Activated T-cell treated with anti-CD3 and anti-CD28 coated beads, Interleukin-2, amount 50 U/mL, for 48 hours (primary cell): ENCODE results near the gene TTLL13.
A peak's percentile ranks its signal among the peaks of the same experiment; 100 is the strongest.
"Not testable (repeated sequence)": the region's sequence is repeated elsewhere in the genome, so short reads cannot be mapped to it uniquely, and the experiment has no call there.

Experiments used
- DNase-seq, 2 experiments: peaks; one replicate each; pipeline ENCODE4 v3.0.0-alpha.2; 2020

The TTLL13 gene

DNA sequence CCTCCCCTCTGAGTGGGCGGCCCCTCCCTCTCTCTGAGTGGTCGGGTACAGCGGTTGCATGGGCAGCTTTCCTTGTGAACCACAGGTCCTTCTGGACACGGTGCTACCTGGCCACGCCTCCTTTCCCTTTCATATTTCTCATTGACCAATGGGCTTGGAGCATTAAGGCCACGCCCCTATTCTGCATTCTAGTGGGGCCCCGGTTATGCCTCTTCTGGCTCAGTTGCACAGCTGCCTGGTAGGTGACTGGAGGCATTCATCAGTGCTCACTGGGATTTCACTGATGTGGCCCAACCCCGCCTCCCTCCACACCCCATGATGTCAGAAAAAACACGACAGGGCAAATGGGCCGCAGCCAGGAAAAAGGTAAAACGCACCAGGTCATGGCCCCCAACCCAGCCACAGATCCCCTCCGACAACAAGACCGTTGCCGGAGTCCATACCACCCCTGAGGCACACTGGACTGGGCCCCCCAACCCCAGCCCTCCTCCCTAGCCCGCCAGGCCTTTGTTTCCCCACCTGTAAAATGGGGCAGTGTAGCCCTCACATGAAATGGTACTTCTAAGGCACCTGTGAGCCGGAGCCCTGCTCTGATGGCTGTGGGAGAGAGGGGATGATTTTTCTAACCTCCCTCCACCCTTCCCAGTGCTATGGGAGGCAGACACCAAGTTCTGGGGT is 42.5 kb downstream of the TTLL13 start:
- DNase-seq, result peak; percentile 43 to 46

DNA sequence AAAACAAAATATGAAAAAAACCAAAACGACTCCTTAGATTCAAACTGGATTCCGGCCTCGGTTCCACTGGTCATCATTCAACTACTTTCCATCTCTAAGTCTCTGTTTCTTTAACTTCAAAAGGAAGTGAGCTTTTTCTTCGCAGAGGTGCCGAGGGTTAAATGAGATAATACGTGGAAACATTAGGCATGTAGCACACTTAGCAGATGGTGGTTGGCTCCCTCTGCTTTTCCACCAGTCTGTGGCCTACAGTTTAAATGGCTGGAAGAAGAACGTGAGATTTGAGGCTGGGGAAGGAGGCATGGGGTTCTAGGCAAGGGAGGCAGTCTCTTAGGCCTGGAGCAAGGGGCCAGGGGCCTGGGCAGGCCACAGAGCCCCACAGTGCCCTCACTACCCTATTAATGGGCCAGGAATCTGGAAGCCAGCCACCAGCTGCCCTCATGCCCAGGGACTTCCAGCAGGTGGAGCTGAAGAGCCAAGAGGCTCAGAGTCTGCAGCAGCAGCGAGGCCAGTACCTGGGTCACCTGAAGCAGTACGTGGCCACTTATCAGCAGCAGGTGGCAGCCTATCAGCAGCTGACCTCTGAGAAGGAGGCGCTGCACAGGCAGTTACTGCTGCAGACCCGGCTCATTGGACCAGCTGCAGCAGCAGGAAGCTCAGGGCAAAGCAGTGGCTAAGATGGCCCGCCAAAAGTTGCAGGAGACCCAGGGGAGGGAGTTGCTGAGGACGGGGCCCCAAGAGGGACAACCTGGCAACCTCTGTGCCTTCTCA is 43.9 kb downstream of the TTLL13 start:
- DNase-seq, result peak; percentile 88

DNA sequence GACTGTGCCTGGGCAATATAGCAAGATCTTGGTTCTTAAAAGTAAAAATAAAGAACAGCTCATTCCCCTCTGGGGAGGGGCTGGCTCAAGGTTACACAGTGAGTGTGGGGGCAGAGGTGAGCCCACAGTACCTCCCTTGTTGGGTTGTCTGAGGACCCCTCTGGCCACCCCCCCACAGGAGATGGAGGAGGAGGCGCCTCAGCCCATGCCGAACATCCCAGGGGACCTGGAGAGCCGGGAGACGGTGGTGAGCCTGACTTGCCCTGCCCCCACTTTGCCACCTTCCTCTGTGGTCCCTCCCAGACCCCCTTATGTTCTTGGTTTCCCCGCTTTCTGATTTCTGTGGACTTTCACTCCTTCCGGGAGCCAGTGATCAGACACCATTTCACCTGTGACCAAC is 44.8 kb downstream of the TTLL13 start:
- DNase-seq, result no peak

DNA sequence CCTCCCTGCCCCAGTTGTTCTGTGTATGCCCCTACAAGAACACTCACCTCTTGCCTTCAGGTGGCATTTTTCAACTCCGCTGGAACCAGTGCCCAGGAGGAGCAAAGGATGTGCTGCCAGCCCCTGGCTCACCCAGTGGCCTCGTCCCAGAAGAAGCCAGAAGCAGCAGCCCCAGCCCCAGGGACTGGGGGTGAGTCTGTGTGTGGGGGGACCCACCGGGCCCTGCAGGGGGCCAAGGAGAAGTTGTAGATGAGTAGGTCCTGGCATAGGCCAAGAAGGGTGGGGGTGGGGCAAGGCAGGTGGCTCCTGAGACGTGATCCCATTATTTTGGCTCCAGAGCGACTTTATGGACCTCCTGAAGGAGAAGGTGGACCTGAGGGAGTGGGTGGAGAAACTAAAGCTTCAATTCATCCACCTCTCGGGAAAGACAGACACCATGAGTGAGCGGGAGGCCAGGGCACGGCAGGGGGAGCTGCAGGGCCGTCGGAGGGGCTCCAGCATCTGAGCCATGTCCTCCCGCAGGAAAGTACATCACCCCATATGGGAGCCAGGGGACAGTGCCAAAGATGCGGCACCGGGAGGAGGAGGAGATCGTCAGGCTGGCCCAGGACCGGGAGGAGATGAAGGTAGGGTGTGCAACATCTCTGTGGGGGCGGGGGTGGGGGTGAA is 45.4 kb downstream of the TTLL13 start:
- DNase-seq, result no peak

DNA sequence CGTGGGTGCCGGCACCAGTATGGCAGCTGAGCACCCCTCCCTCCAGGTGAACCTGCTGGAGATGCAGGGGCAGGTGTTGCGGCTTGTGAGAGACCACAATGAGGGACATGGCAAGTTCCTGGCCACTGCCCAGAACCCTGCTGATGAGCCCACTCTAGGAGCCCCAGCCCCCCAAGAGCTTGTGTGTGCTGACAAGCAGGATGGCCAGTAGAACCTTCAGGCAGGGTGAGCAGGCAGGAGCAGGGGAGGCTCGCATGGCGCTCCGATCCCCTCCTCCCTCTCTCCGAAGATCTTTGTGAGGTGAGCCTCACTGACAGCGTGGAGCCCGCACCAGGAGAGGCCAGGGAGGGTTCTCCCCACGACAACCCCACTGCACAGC is 45.9 kb downstream of the TTLL13 start:
- DNase-seq, result no peak

DNA sequence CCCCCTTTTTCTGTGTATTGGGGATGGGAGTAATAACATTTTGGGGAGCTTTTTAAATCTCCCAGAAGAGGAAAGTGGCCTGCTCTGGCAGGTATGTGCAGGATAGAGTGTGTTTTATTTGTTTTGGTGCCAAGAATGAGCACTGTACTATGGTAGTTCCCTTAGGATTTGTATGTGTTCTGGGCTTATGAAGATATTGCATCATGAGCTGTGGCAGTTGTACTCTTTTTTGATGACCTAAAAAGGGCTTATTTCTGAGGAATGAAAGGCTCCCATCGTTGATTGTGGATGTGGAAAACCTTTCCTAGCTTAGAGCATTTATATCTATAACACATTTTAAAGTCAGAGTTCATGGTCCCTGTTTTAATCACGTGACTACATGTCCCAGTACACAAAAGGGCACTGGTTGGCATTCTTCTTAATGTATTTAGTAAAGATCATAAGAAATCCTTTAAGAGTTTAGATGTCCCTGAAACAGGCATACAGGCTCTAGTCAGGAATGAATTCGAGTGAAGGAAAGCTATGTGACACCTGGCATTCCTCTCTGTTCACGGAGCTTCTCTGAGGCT is 47.0 kb downstream of the TTLL13 start:
- DNase-seq, result not testable (repeated sequence)

DNA sequence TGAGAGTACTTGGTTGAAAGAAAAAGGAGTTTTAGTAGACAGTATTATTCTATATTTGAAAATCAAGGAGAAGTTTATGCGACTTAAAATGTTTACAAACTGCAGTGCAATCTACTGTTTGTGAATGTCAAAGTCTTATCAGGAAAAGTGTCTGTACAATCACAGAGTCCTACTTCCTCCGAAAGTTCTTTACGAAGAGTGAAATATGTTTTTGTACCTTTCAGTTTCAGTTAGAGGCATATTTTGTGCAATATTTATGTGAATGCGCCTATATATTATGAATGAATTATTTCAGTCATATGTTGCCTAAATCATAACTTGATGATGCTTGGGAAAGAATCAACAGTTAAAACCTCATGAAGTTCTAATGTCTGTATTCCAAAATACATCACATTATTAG is 47.7 kb downstream of the TTLL13 start:
- no peak for DNase-seq

DNA sequence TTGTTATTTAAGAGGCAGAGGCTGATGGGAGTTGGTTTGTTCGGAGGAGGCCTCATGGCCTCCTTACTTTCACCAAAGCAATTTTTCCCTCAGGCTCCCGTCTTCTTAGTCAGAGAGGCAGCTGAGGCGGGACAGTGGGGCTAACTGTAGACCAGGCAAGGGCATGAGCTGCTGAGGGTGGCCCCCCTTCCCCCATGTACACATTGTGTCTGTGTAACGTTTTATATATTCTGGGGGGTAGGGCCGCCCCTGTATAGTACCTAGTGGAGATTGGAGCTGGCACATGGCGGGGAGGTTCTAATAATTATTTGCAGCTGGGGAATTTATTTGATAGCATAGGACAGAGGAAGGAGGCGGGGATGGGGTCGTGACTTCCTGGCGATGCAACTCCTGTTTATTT is 51.2 kb downstream of the TTLL13 start:
- DNase-seq, result no peak

DNA sequence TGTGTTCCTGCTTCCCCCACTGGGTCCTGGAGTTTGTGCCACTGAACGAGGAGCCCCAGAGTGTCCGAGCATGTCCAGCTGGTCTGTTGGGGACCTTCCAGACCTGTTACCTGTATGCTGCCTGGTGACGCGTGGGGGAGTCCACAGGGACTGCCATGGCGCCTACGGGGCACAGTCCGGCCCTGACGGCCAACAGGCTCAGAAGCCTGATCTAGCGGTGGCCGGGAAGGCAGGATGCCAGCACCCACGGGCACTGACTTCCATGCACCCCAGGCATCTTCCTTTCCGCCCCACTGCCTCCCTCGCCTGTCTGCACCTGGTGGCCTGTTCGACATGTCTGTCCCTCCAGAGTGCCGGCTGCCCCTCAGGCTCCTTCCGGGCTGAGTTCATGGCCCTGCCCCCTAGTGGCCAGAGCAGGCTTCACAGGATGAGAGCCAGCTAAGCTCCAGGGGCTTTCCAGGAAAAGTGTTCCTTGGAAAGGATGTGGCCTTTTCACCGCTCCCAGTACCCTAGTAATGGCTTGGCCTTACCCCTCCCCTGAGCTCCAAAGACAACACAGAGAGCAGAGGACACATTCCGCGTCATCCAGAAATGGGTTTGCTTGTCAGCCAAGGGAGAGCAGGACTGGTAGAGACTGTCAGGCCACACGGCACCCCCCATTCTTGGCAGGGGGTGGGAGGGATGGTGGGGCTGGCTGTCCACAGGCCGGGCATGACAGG is 51.8 kb downstream of the TTLL13 start:
- peak; percentile 80 to 81 for DNase-seq

DNA sequence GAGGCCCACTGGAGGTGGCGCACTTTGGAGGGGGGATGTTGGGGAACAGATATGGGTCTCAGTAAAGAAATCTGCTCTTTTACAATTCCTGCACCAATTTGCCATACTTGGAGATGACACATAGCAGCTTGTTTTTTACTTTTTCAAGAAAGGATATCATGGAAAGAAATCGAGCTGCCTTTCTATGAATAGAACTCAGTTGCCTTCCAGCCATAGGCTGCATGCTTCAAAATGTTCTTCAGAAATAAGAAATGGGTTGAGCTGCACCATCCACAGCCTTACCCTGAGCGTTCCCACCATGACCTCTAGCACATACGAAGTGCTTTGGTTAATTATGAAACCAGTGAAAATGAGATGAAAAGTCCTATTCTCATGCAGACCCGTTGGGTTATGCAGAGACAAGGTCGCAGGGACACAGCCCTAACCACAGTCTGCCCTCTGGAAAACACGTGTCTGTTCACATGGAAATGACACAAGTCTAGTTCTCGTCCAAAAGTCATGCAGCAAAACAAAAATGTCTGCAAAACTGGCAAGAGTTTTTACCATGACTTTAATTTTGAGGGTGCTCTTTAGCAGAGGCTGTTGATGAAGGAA is 52.4 kb downstream of the TTLL13 start:
- no peak for DNase-seq

DNA sequence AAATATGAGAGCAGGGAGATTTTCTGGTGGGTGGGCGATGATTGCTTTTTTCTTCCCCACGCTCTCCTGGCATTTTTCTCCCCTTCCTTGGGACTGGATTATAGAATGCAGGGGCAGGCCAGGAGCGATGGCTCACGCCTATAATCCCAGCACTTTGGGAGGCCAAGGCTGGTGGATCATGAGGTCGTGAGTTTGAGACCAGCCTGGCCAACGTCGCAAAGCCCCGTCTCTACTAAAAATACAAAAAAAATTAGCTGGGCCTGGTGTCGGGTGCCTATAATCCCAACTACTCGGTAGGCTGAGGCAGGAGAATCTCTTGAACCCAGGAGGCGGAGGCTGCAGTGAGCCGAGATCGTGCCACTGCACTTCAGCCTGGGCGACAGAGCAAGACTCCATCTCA is 56.0 kb downstream of the TTLL13 start:
- not testable (repeated sequence) for DNase-seq

DNA sequence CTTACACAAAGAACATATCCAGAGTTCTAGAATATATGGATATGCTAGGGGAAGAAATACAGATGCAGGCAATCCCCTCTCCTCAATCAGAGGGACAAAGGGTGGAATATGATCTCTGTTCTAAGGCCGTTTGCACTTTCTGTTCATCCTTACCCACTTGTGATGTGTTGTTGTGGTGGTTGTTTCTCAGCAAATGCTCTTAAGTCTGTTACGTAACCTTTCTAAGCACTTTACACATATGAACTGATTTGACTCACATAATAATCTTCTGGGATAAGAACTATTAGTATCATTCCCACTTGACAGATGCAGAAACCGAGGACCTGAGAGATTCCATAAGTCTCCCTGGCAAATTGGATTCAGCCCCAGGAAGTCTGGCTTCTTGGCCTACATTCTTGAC is 56.6 kb downstream of the TTLL13 start:
- DNase-seq, result no peak

DNA sequence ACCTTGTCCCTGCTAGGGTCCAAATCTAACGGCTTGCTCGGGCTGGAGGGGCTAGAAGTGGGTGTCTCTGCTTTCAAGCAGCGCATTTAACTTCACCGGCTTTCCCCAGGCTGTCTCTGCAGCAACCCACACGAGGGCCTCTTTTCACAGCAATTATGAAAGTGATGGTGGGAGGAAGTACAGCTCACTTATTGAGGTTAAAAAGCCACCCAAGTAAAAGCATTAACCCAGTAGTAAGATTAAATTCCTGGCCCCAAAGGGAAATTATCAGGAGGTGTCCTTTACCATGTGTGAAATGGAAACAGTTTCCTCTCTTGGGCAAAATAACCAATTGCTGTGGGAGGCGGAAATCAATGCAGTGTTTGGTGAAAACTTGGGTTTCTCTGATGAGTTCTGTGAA is 57.2 kb downstream of the TTLL13 start:
- peak; percentile 58 to 62 for DNase-seq

DNA sequence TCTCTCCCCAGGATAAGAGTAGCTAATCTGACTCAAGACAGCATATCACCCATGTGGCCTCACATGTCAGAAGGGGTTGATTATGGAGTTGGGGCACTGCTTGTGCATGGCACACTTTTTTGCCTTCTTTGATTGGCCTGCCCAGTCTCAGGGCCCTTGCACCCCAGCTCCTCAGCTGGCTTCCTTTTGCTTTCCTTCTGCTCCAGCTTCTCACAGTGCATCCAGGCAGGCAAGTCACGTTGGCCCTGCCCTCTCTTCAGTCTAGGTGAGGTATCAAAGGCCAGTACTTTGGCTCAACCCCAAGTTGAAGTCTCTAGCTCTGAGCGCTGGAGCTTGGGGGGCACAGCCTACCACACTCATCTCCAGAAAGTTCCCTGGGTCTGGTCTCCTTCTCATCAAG is 58.3 kb downstream of the TTLL13 start:
- no peak for DNase-seq

DNA sequence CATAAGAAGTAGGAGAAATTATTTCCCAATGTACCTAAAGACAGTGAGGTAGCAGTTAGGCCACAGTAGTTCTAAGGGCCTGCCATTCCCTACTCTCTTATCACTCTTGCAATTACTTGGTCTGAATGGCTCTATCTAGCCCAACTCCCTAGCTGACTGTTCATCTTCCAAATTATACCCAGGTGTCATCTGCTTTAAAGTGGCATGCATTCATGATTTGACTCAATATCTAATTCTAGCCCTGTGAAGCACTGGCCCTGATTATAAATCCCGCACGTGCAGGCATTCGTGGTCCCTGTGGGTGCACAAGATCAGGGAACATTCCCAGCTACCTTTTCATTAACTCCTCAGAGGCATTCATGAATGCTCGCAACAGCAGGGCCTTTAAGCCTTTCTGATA is 59.7 kb downstream of the TTLL13 start:
- DNase-seq, result no peak
